Mammary microvascular endothelial cell (primary cell): ENCODE results near the gene GSS. TPM values are rescaled to one million over a fixed set of nuclear protein-coding genes. Genes with fewer than 3 reads are reported as not detected.

Source experiments
- total RNA-seq: library from RNA; depleted of rRNA; stranded (reverse); fragments of >200 nt; gene quantifications from 2 replicates; pipeline ENCODE4 v1.2.3, GENCODE V29; 2015

The GSS gene
- 90.5 and 103 TPM in 2 replicates for total RNA-seq

GRCh38 chr20:34955231-34956040, at the start of gene GSS, which contains the start of gene MYH7B:
Gene GSS (minus strand): TSS chr20:34955806. CDS start chr20:34951852, 3,954 bp downstream.
Gene MYH7B (plus strand): TSS chr20:34955868. CDS start chr20:34978006, 22,138 bp downstream.

Other genes starting within 250 kb of the GSS start
- 5.9 and 8.6 TPM in 2 replicates for gene NCOA6, start 130.2 kb downstream of the GSS start, total RNA-seq
- gene GGT7, start 83.0 kb downstream of the GSS start, total RNA-seq, result 0.53 and 0.84 TPM in 2 replicates
- 37.4 and 40.1 TPM in 2 replicates for gene ACSS2, start 79.2 kb downstream of the GSS start, total RNA-seq
- gene MYH7B, start 62 bp upstream of the GSS start, total RNA-seq, result not detected in 2 replicates
- 84.5 and 91.6 TPM in 2 replicates for gene TRPC4AP, start 137.0 kb upstream of the GSS start, total RNA-seq
- gene EDEM2, start 191.5 kb upstream of the GSS start, total RNA-seq, result 49.2 and 57.6 TPM in 2 replicates
- gene PROCR, start 216.3 kb upstream of the GSS start, total RNA-seq, result 206 and 215 TPM in 2 replicates